Astrocyte of the cerebellum (primary cell): ENCODE data around the gene SNX14.

Experiments
- DNase-seq: peaks from one replicate; pipeline ENCODE4 v3.0.0-alpha.2; 2011; ENCODE audit warnings: low read depth
- H3K4me3 ChIP-seq: 2 replicates; pipeline ENCODE4 v1.5.1; 2011; ENCODE audit warnings: mild to moderate bottlenecking, low read depth, low read length, moderate library complexity
- in situ Hi-C: cut with HindIII; loops from 2 replicates; pipeline ENCODE4 v1.10.0; 2017; ENCODE audit warnings: low sequenced_read_pairs
- TF ChIP-seq, protein P1 (sequence below): IDR thresholded peaks from 2 replicates; pipeline ENCODE4 v1.5.1; 2012; ENCODE audit warnings: low read length, low read depth, moderate library complexity, mild to moderate bottlenecking; ENCODE audit errors: missing control alignments

The SNX14 gene

DNA sequence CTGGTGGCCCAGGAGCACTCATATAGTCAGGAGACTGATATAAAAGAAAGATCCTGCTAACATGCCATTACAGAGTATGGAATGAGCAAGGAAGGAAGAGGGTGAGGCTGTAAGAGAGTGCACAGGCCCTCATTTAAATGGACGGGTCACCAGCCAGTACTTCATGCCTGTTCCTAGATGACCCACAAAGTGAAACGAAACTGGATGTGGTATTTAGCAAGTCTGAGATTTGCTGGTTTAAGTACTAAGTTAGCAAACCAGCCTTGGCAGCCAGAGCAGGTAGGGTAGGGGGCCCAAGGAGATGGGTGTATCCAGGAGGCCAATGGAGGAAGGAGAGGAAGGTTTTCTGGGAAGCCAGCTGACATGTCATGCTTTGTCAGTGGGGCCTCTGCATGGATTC, 127.9 kb downstream of the SNX14 start:
- no peak for DNase-seq
- in situ Hi-C loops: no loop called here
- TF ChIP-seq, protein P1, sequence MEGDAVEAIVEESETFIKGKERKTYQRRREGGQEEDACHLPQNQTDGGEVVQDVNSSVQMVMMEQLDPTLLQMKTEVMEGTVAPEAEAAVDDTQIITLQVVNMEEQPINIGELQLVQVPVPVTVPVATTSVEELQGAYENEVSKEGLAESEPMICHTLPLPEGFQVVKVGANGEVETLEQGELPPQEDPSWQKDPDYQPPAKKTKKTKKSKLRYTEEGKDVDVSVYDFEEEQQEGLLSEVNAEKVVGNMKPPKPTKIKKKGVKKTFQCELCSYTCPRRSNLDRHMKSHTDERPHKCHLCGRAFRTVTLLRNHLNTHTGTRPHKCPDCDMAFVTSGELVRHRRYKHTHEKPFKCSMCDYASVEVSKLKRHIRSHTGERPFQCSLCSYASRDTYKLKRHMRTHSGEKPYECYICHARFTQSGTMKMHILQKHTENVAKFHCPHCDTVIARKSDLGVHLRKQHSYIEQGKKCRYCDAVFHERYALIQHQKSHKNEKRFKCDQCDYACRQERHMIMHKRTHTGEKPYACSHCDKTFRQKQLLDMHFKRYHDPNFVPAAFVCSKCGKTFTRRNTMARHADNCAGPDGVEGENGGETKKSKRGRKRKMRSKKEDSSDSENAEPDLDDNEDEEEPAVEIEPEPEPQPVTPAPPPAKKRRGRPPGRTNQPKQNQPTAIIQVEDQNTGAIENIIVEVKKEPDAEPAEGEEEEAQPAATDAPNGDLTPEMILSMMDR: no peak
- no peak overlapping the region for H3K4me3 ChIP-seq

DNA sequence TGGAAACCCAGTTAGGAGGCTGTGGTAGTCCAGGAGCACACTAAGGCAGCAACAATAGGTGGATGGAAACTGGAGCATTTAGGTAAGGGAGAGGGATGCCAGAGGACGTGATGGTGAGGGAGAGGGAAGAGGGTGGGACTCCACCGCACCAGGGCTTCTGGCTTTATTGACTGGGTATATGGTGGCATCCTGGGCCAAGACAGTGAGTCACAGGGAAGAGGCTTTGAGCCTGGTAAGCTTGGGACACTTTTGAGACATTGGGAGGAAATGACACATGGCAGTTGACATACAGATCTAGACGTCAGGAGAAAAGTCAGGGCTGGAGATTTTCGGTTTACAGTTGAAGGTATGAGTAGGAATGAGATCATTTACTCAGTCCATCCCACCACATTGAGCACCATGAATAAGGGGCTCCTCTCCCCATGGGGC, 128.9 kb downstream of the SNX14 start:
- DNase-seq: no peak
- TF ChIP-seq, protein P1: no peak
- in situ Hi-C loops: no loop called here
- H3K4me3 ChIP-seq: no peak overlapping the region

DNA sequence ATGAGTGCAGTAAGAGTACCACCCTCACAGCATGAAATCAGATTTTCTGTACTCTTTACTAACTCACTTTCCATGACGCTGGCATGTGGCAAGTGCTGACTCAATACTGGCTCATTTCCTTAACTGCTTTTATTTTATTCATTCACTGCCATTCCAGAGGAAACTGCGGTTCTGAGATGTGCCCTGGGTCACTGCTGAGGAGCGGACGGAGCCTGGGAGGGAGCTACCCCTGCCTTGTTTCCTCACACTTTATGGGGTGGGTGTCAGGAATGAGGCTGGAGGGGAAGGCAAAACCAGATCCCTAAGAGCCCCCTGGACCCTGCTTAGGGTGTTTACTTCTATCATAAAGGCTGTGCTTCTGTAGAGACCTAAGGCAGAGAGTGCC, 129.4 kb downstream of the SNX14 start:
- TF ChIP-seq, protein P1: no peak
- peak; percentile 95 for DNase-seq
- in situ Hi-C loops: no loop called here
- no peak overlapping the region for H3K4me3 ChIP-seq

DNA sequence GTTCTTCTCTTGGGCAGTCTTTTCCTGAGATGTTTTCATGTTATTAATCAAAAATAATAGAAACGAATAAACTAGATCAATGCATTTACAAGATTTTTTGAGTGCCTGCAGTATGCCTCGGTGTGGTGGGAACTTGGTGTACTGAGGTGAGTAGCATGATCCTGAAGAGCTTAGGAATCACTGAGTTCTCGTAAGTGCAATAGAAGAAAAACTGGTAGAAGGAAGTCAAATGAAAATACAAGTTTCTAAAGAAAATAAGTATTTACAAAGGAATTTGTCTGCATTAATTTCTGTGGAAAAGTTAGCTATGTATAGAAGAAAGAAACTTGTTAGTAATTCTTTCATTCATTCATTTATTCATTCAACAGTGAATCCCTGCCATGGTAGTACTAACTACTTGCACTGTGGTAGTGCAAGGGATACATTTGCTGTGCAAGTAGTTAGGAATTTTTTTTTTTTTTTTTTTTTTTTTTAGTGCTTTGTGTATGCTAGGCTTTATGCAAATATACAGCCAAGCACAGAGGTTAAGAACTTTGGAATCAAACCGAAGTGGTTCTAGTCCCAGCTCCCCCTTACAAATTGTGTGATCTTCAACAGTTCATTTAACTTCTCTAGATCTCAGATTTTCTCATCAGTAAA, 129.9 kb downstream of the SNX14 start:
- DNase-seq: no peak
- H3K4me3 ChIP-seq: no peak overlapping the region
- TF ChIP-seq, protein P1: no peak
- in situ Hi-C loops: no loop called here

DNA sequence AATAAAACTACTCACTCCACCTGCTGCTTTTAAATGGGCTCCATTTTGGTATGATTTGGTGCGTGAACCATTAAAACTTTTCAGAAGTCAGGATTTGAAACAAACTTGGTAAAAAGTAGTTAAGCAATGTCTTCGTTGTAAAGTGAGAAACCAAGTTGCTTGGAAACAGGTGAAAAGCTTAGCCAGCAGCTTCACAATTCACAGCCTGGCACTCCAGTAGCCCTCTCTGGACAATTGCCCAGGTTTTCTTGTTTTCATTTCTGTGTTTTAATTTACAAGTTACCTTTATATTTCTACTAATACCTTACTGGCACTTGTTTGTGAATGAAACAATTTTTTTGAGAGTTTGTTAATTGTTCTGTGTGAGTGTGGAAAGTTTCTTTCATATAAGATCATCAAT, 131.0 kb downstream of the SNX14 start:
- H3K4me3 ChIP-seq: no peak overlapping the region
- in situ Hi-C loops: no loop called here
- TF ChIP-seq, protein P1: no peak
- DNase-seq: no peak

DNA sequence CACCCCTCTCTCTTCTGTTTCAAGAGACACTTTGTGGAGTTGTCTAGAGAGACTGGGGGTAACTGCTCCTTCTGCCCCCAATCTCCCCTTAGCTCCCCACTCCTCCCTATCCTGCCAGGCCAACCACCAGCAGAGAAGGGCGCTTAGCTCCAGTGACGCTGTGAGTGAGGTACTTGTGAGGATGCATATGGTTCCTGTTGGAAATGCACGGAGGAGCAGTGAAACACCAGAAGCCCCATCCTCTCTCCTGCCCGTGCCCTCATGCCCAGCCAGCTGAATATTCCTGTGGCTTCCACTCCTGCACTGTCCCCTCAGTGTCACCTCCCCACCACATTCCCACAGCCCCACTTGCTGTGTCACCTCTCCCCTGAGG, 131.9 kb downstream of the SNX14 start:
- no peak overlapping the region for H3K4me3 ChIP-seq
- TF ChIP-seq, protein P1: no peak
- in situ Hi-C loops: no loop called here
- DNase-seq: no peak
